ENCODE data around the gene ADRB2. TPM values are rescaled to one million over a fixed set of nuclear protein-coding genes. Genes with fewer than 3 reads are reported as not detected.

The ADRB2 gene
- total RNA-seq, 1 experiment from 2014 or later = 1.0 TPM

DNA sequence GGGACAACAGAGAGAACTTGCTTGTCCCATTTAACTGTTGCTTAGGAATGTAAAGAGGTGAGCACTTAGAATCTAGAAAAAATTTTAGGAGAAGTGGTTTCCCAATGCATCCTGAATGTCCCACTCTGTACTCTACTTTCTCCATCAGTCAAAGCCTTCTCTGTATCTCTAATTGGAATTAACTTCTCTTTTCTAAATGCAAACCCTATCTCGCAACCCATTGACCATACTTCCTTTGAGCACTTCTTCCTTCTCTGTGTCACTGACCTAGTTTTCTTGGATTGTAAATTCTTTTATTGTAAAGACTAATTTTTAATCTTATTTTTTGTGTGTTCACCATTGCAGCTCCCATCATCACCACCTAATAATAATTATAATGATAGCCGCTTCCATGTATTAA, 33.3 kb downstream of the ADRB2 start:
- TF ChIP-seq POLR2AphosphoS5 (IDR thresholded peaks at IDR 0.05; ENCODE audit: low read depth, low read length) (no peak), SIN3A (IDR thresholded peaks at IDR 0.05; ENCODE audit: borderline replicate concordance, insufficient read depth, low read depth, low read length) (no peak), REST (IDR thresholded peaks at IDR 0.05; ENCODE audit: insufficient read depth in 1 of 2, low read depth in 2 of 2, low read length in 1 of 2) (no peak)
- Histone ChIP-seq H3K36me3 (ENCODE audit: control insufficient read depth, insufficient read depth, low read length) (no peaks in the 10 kb centered on the region), H3K27ac (ENCODE audit: low read length) (no peak overlapping the region), H3K9me3 (ENCODE audit: control insufficient read depth, insufficient read depth, low read depth, low read length) (no peaks in the 10 kb centered on the region), H3K4me3 (ENCODE audit: low read depth in 2 of 2, low read length in 2 of 2) (no peak overlapping the region), H3K4me1 (ENCODE audit: control insufficient read depth, insufficient read depth, low read length) (no peaks in the 10 kb centered on the region), H3K27me3 (ENCODE audit: control insufficient read depth, insufficient read depth, low read length) (no peaks in the 10 kb centered on the region)
- no TSS peak for BruUV-seq (replicated peaks)
- in situ Hi-C loops (cut with HindIII; ENCODE audit: low pct_unique_long_range_greater_than_20kb, low sequenced_read_pairs) = no loop called here
- DNase-seq (ENCODE audit: low read depth, low spot score) (no peak), ATAC-seq (no peak)
- ChIA-PET POLR2A (no interaction called here), CTCF (interaction anchor here (0.7 kb wide), 1 partner anchor 255 kb away, joined by 3 read pairs; no protein-coding TSS in a partner anchor)
- intact Hi-C loops (cut with micrococcal nuclease; ENCODE audit: unreplicated experiment) = no loop called here

GRCh38 chr5:148860599-148860998, 34.2 kb downstream of the ADRB2 start:
- BruUV-seq (replicated peaks) = no TSS peak
- DNase-seq (ENCODE audit: low read depth, low spot score) (no peak), ATAC-seq (no peak)
- Histone ChIP-seq H3K27me3 (ENCODE audit: control insufficient read depth, insufficient read depth, low read length) (no peaks in the 10 kb centered on the region), H3K9me3 (ENCODE audit: control insufficient read depth, insufficient read depth, low read depth, low read length) (no peaks in the 10 kb centered on the region), H3K27ac (ENCODE audit: low read length) (no peak overlapping the region), H3K4me3 (ENCODE audit: low read depth in 2 of 2, low read length in 2 of 2) (no peak overlapping the region), H3K36me3 (ENCODE audit: control insufficient read depth, insufficient read depth, low read length) (no peaks in the 10 kb centered on the region), H3K4me1 (ENCODE audit: control insufficient read depth, insufficient read depth, low read length) (no peaks in the 10 kb centered on the region)
- in situ Hi-C loops (cut with HindIII; ENCODE audit: low pct_unique_long_range_greater_than_20kb, low sequenced_read_pairs) (no loop called here), intact Hi-C loops (cut with micrococcal nuclease; ENCODE audit: unreplicated experiment) (no loop called here)
- POLR2A ChIA-PET = no interaction called here
- CTCF ChIA-PET = interaction anchor here (0.7 kb wide), 1 partner anchor 254 kb away, joined by 3 read pairs; no protein-coding TSS in a partner anchor
- TF ChIP-seq TCF7L2 (IDR thresholded peaks at IDR 0.05; ENCODE audit: low read depth, low read length) (no peak), POLR2AphosphoS5 (IDR thresholded peaks at IDR 0.05; ENCODE audit: low read depth, low read length) (no peak), REST (IDR thresholded peaks at IDR 0.05; ENCODE audit: insufficient read depth in 1 of 2, low read depth in 2 of 2, low read length in 1 of 2) (no peak), SIN3A (IDR thresholded peaks at IDR 0.05; ENCODE audit: borderline replicate concordance, insufficient read depth, low read depth, low read length) (no peak)
- TF ChIP-seq, protein P1, sequence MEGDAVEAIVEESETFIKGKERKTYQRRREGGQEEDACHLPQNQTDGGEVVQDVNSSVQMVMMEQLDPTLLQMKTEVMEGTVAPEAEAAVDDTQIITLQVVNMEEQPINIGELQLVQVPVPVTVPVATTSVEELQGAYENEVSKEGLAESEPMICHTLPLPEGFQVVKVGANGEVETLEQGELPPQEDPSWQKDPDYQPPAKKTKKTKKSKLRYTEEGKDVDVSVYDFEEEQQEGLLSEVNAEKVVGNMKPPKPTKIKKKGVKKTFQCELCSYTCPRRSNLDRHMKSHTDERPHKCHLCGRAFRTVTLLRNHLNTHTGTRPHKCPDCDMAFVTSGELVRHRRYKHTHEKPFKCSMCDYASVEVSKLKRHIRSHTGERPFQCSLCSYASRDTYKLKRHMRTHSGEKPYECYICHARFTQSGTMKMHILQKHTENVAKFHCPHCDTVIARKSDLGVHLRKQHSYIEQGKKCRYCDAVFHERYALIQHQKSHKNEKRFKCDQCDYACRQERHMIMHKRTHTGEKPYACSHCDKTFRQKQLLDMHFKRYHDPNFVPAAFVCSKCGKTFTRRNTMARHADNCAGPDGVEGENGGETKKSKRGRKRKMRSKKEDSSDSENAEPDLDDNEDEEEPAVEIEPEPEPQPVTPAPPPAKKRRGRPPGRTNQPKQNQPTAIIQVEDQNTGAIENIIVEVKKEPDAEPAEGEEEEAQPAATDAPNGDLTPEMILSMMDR (IDR thresholded peaks at IDR 0.05) = no peak

Data from Panc1 (cell line).